T-helper 1 cell (primary cell): ENCODE results near the gene CA9.

Experiments used
- DNase-seq, 5 donors: peaks; one replicate each; pipeline ENCODE4 v3.0.0-alpha.2; 2012 to 2020

The CA9 gene

DNA sequence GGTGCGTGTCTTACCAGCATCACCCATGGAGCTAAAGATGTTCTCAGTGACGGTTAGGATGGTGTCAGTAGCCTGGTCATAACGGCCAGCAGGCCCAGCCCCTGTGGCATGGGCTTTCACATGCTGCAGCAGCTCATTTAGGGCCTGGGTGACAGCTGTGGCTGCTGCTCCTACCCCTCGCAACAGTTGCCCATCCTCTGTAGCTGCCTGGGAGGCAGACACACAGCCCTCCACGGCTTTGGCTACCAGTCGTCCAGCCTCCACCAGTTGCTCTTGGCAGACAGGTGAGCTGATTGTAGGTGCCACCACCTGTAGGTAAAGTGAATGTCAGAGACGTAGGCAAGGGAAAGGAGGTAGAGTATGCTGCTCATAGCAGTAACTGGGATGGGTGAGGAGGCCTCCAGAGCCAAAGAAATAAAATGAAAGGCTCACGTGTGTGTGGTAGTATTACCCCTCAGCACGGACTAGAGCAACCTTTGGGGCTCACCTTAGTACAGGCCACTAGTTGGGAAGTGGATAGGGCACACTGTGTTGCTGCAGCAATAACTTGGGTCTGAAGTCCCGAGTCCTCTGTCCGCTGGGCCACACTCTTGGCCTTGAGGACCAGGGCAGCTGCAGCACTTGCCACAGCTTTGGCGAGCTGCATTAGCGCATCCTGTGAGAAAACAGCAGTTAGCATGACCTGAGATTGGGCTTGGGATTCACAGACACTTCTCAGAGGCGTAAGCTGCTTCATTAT is 43.6 kb downstream of the CA9 start:
- no peak for DNase-seq

DNA sequence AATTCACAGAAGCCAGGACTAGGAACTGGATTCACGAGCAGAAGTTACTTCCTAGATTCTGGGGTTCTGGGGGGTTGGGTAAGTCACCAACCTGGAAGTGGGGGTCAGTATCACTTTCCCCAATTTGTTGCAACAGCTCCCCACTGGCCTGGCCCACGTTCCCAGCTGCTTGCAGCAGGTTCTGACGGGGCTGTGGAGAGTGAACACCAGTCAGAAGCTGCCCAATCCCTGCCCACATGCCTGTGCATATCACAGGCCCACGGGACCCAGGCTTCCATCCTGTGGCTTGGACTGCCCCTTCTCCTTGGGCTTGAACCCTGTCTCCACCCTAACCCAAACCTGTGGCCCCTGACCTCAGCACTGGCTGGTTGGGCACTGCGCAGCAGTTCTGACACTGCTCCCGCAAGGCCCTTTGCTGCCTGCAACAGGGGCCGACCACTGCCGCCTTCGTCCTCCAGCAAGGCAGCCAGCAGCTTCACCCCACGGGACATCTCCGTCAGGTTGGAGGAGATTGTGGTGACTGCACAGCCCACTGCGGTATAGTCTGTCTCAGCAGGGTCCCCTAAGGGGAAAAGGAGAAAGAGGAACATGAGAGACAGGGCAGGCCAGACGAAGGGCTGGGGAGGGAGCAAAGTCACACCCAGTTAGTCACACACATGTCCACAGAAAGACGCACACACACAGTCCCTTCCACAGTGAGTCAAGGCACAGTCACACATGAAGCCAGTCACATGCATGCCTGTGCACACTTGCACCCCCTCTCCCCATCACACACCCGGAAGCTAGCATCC is 45.2 kb downstream of the CA9 start:
- DNase-seq, result no peak

DNA sequence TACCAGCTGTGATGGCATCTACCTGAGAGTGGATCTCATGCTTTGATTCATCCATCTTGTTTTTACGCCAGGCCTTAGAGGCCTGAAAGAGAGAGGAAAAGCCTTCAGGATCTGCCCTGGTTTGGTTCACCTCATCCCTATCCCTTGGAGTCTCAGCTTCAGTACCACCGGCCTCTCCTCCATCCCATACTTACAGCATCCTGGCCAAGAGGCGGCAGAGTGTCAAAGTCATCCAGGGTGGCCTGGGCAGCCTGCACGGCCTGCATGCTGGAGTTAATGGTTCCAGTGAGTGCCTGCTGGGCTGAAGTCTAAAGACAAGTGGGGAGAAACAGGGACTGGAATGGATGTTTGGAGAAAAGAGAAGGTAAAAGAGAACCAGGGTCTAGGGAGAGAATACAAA is 45.8 kb downstream of the CA9 start:
- DNase-seq, result no peak

DNA sequence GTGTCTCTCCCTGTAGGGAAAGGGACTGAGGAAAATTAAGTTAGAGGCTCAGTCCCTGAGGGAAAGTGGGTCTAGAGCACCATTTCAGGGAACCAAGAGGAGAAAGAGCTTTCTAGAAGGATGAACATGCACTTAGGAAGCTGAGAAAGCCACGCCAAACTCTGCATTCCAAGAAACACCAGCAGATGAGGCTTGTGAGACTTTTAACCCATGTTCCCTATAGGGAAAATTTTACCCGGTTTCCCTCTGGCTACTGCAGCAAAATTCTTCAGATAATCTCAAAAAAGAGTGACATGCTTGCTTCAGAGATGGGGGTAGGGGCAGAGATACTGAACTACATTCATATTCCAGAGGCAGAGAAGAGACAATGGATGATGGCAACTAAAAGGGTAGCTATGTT is 49.7 kb downstream of the CA9 start:
- no peak for DNase-seq

DNA sequence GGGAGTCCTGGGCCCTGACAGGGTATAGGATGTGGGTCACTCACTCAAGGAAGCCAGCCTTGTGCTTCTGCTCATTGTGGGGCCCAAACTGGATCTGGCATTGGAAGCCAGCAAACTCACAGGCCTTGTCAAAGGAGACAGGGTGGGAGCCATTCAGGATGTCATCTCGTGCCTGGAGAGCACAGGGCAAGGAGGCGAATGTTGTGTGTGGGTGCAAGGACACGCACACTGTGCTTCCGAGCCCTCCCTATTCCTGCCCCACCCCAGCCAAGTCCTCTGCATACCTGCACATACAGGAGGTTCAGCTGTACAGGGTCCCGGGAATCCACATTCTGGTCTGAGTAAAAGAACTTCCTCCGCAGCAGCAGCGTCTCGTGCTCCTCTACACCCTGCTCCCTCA is 50.2 kb downstream of the CA9 start:
- DNase-seq, result no peak

DNA sequence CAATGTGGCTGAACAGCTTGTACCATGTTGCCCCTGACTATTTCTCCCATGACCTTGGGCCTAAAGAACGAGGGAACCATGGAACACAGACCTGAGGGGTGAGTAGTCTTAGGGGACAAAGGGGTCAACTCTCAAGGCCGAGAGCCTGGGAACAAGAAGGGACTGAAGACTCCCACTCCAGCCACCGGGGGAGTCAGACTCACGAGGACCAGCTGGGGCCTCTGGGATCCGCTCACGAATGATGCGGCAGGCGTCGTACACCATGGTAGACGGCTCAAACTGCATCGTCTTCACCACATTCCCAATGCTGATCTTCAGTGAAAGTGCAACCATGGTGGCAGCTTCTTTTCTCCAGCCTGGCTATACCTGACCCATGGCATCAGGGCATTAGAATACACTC is 51.6 kb downstream of the CA9 start:
- DNase-seq, result no peak

DNA sequence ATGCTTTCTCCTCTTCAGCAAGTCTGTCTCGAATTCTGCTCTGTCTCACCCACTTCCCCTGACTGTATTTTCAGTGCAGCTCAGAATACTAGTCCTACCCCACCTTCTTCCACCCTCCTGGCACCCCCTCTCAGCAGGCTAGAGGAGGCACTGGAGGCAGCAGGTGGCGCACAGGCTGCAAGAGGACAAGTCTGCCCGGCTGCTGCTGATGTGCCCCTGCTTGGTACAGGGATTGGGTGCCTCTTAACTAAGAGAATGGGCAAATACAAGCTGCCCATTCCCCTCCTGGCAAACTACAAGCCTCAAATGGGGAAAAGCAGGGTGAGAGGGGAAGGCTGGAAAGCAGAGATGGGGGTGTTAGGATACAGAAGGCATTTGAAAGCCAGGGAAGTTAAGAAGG is 53.2 kb downstream of the CA9 start:
- peak in 1 of 5 donors; percentile 49 for DNase-seq

DNA sequence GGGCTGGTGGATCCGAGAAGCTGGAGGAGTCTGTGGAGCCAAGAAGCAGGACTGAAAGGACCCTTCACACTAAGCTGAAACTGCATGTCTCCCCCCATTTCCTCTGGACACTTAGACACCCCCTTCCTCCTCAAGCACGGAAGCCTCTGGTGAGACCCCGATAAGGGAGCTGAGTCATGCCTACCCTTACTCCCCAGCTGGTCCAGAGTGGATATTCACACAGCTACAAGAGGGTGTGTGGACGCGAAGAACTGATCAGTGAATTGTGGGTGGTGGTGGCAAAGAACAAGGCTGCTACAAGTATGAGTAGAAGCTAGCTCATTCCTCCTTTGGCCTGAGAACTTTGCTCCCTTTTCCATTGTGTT is 53.9 kb downstream of the CA9 start:
- no peak for DNase-seq

DNA sequence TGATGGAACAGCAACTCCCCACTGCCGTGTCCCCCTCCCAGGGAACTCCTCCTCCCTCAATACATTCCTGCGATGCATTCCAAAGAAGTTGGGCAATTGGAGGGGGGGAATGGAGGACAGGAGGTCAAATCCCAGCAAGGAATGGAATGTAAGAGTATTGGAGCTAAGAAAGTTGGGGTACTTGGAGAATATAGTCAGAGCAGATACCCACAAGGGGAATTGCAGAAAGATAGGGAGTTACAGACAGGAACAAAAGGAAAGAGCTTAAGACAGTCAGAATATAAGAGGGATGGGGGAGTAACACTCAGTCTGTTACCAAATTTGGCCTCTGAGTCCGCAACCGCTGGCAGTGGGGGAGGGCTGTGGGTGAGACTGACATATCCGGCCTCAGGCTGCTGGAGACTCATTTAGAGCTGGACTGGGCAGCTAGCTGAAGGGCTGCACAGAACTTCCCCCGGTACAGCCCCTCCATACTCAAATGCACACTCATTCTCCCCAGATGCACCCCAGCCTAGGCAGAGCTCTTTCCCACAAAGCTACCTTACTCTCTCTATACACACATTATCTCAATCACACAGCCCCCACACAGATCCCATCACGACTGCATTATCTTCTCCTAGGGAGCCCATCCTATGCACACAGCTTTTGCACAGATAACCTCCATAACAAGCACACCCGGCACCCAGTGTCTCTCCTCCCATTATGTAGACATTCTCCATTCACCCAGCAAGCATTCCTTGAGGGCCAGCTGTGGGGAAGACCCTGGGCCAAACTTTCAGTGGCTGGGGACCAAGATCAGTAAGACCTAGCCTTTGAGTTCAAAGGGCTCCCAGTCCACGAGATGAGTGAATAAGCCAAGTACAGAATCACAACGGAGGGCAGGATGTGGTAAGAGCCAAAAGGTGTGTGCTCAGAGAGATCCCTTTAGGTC is 54.6 kb downstream of the CA9 start:
- DNase-seq, result peak in 2 of 5 donors; percentile 25 to 66

DNA sequence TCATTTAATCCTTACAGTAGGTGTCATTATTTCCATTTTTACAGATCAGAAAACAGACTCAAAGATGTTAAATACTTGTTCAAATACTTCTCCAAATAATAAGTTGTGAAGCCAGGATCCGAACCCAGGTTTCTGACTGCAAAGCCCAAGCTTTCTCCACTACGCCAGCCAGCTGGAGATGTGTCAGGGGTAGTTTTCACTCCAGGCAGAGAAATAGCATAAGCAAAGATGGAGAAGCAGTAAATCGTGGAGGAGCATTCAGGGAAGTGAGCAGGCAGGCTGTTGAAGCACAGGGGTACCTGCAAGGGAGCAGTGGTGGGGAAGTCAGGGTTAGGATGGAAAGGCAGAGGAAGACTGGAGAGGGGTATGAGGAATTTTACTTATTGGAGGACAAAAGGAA is 55.4 kb downstream of the CA9 start:
- DNase-seq, result no peak

DNA sequence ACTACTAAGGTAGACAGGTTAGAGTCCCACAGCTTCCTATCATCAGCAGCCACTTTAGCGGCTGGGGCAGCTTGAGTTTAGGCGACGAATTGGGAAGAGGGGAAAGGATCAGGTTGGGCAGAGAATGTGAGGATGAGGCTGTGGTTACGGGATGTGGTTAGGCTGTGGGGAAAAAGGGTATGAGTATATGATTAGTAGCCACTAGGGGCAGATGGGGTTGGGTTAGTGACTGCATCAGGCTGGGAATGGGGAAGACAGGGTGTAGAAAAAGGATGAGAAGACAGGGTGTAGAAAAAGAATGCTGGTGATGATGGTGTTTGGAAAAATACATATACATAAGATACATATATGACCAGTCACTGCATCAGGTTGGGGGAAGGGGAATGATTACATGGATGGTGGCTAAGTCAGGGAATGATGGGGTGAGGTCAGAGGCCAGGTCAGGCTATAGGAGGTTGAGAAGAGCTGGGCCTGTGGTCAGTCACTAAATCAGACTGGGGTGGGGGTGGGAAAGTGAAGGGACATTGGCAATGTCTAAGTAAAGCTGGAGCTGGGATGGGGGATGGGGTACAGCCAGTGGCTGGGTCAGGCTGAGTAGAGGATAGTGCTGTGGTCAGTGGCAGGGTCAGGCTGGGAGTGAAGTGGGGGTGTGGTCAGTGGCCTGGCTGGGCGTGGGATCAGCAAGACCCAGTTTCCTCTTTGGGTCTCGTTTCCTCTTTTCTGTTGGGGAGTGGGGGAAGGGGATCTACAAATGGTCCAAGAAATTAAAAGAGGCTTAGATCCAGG is 56.2 kb downstream of the CA9 start:
- DNase-seq, result peak in 2 of 5 donors; percentile 31 to 39

DNA sequence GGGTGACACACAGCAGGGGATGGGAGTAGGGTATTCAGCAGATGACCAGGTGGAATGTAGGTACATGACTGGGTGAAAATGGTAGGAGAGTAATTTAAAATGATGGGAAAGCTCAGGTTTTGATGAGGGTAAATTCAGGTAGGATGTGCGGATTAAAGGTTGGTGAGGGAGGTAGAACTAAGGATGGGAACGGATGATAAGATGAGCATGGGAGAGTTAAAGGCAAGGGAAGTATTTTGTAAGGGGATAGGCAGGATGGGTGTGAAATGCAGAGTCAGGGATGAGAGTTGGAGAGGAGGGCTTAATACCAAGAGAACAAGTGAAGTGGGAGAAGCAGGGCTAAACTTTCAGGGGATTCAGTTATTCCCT is 56.7 kb downstream of the CA9 start:
- no peak for DNase-seq
